HG03460 (cell line): ENCODE measurements around the gene FBN2.
"Not testable (repeated sequence)": the region's sequence is repeated elsewhere in the genome, so short reads cannot be mapped to it uniquely, and the experiment has no call there.

Source experiments
- ATAC-seq: cut with Tn5 transposase; IDR thresholded peaks from one replicate; pipeline ENCODE4 v1.9.1; 2021; ENCODE audit not compliant: unreplicated experiment

The FBN2 gene

DNA sequence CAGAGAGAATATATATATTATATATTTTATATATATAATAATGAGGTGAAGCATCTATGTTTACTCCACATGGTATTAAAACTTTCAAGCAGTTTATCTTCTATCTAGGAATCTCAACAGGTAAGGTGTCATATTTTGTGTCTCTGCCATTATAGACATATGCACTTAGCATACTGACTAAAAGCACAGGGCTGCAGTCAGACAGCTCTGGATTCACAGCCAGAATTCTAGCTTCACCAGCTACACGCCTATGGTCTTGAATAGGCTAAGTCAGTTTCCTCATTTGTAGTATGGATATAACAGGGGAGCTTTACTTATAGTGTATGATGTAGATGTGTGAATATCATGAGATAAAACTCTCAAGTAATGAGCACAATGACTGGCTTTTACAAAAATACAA lies 57.9 kb downstream of the FBN2 start:
- no peak for ATAC-seq

DNA sequence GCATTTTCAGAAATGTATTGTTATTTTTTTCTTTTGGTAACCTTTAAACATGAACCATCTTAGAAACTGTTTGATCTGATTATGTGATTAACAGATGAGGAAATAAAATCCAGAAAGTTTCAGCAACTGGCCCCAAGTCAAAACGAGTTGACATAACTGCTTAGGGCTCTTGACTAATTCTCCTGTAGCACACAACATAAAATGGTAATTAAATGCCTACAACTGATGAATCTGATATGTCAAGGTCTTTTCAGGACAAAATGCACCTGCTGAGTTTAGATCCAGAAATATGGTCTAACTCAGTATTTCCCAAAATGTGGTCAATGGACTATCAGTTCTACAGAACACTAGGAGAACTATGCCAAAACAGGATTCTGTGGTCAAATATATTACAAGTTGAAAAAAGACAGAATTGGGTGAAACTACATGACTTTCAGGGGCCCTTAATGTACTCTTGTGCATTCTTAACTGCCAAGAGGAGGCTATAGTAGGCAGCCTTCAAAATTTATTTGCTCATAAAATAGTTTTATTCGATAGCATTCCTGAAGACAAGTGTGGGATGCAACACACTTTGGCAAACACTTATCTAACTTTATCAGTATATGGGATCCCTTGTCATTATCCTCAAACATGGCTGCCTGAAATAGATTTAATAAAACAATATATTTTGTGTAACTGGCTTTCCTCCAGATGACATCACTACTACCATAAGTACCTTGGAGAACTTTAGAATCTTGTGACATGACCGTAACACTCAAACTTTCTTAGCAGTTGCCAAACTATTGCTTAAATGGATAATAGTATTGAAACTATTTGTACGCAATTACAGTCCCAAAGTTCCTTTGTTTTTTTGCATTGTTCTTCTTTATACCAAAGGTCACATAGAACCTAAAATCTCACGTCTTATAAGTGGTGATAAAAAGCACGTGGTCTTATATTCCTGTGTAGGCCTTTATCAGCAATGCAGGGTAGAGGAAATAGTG lies 59.4 kb downstream of the FBN2 start:
- no peak for ATAC-seq

- no peak for ATAC-seq
Measured at GRCh38 chr5:128477944-128478343, 60.1 kb downstream of the FBN2 start.

DNA sequence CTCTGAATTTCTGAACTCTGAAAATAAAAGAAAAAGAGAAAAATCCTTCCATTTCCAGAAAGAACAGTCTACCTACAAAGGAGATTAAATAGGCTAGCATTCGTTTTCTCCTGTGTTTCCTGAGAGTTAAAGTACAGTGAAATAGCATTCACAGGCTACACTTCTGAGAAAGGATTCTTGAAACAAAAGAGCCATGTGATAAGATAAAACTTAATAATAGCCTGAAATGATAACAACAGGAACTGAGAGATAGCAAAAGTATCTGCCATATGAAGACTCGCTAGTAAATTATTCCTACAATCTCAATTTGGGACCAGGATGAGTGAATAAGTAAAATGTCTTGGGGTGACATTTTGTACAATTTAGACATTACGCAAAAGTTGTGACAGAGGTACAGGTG lies 62.4 kb downstream of the FBN2 start:
- ATAC-seq, result no peak

GRCh38 chr5:128472919-128473318 lies 65.1 kb downstream of the FBN2 start:
- ATAC-seq, result no peak

DNA sequence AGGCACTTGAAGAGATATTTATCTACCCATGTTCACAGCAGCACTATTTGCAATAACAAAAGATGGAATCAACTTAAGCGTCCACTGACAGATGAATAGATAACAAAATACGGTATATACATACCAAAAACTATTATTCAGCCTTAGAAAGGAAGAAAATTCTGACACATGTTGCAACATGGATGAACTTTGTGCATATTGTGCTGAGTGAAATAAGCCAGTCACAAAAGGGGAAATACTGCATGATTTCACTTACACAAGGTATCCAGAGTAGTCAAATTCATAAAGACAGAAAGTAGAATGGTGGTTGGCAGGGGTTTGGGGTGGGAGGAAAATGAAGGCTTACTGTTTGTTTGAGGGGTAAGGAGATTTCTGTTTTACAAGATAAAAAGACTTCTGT lies 66.0 kb downstream of the FBN2 start:
- no peak for ATAC-seq

GRCh38 chr5:128470663-128471062 lies 67.4 kb downstream of the FBN2 start:
- ATAC-seq, result no peak

DNA sequence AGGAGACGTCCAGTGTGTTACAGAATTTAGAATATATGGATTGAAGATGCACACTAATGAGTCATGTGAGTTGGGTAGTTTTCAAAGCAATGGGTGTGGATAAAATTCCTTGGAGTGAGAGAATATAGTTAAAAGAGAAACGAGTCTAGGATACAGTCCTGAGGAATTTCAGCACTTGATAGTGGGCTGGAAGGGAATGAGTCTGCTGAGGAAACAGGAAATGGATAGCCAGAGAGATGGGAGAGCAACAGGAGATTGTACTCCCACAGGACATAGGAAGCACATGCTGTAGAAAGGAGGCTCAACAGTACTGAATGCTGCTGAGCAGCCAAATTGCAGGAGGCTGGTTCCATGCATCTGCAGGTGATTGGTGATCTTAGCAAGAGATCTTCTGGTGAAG lies 68.1 kb downstream of the FBN2 start:
- no peak for ATAC-seq

GRCh38 chr5:128466980-128467379 lies 71.1 kb downstream of the FBN2 start:
- ATAC-seq, result no peak

DNA sequence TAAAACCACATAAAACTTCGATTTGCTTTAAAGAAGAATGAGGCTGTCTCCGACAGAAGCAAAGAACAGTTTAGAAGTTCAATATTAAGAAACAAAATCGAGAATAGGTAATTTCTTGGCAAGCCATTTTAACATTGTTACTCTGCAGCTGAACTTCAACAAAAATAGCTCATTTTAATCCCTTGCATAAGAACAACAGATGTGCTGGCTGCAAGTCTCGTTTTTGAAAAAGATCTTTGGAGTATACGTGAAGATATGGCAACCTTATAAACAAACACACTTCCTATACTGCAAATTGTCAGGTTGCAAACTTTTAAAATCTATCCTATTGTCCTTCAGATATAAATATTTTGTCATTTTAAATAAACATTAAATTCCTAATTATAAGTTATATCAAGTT lies 71.5 kb downstream of the FBN2 start:
- ATAC-seq, result no peak

DNA sequence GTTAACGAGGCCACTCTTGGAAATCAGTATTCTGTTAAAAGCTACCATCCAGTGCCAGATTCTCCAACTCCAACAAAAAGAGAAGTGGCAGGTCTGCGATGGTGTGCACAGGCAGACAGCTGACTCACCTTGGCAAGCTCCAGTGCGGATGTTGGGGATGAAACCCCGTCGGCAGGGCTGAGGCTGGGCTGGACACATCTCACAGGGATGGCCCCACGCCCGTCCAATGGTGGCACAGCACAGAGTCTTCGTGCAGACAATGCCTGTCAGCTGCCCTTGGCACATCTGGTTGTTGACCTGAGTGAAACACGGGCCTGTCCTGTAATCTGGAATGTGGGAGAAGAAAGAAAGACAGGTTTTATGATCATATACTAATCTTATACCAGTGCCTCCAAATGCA lies 73.4 kb downstream of the FBN2 start:
- ATAC-seq, result no peak

- no peak for ATAC-seq
Measured at GRCh38 chr5:128462330-128462729, 75.7 kb downstream of the FBN2 start.

GRCh38 chr5:128457147-128457915 lies 80.7 kb downstream of the FBN2 start:
- not testable (repeated sequence) for ATAC-seq

- no peak for ATAC-seq
Measured at GRCh38 chr5:128455841-128456361, 82.1 kb downstream of the FBN2 start.

GRCh38 chr5:128453121-128453520 lies 84.9 kb downstream of the FBN2 start:
- ATAC-seq, result no peak

DNA sequence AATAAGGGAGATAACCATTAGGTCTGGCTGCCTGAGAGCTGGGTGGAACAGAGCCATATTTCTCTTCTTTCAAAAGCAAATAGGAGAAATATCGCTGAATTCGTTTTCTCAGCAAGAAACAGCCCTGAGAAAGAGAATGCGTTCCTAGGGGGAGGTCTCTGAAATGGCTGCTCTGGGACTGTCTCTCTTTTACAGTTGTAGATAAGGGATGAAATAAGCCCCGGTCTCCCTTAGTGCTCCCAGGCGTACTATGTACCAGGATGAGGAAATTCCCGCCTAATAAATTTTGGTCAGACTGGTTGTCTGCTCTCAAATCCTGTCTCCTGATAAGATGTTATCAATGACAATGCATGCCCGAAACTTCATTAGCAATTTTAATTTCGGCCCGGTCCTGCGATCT lies 90.8 kb downstream of the FBN2 start:
- not testable (repeated sequence) for ATAC-seq

DNA sequence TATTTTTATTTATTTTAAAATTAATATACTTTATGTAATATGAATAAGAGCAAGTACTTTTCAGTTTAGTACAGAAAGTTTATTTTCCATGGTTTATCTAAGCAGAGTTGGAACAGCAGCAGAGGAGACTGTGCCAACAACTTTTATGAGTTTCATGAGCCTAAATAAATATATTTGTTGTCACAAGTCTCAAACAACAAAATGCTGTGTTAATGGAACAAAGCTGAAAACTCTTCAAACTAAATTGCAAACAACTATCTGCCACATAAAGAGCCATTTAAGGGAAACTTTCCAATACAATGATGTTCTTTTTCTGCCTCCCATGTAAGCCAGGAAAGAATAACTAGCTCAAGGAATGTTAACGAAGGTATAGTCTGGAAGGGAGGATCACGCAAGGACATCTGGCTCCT lies 96.1 kb downstream of the FBN2 start:
- no peak for ATAC-seq

- no peak for ATAC-seq
Measured at GRCh38 chr5:128441165-128441564, 96.9 kb downstream of the FBN2 start.

DNA sequence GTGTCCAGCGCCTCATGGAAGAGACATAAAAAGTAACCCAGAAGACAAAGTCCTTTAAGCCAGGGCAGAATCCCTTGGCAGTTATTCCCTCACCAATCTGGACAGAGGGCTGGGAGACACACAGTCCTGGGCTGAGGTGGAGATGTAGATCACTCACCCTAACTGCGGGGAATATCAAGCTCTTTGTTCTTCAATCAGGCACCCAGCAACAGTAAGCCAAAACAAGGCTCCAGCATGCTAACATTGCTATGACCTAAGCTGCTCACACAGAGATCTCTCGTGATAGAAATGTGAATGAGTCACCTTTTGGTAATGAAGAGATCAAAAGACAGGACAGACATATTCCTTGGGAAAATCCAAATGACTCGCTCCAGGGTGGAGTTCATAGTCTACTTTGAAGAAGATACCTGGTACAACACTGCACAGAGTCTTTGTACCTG lies 101.3 kb downstream of the FBN2 start:
- ATAC-seq, result no peak

- no peak for ATAC-seq
Measured at GRCh38 chr5:128435861-128436260, 102.2 kb downstream of the FBN2 start.

DNA sequence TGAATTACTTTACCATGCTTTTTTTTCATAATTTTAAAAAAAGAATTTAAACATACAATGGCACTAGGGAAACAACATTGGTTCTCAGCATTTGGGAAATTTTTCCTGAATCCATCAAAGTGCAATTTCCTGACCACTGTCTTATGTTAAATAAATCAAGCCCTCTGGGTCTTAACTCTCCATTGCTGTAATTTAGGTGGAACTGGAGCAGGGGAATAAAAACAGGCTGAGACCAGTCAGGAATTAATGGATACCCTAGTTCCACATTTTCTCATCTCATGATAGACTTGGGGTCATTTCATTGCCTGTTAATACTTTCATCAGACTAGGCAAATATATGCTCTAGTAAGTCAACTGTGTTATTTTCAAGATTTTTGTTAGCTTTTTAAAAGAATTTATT lies 103.1 kb downstream of the FBN2 start:
- no peak for ATAC-seq
